ENCODE results near the gene ARL14EP.

The ARL14EP gene

DNA sequence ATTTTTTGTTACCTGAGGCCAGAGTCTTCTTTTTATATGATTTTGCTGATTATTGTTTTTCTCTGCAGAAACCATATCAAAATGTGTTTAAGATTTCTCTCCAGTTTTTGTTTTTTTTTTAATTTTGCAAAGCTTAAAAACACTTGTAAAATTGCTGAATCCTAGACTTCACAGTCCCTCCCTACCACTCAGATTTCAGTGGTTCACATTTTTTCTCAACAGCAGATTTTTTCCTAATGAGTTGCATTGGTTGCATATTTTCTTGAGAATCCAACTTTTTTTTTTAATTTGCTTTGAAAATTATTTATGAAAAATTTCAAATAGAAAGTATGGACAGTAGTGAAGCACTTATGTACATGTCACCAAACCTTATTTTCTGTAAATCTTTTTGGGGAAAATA, 5.8 kb downstream of the ARL14EP start:
- DNase-seq: no peak

GRCh38 chr11:30329150-30329940, 6.4 kb downstream of the ARL14EP start:
- DNase-seq: no peak

DNA sequence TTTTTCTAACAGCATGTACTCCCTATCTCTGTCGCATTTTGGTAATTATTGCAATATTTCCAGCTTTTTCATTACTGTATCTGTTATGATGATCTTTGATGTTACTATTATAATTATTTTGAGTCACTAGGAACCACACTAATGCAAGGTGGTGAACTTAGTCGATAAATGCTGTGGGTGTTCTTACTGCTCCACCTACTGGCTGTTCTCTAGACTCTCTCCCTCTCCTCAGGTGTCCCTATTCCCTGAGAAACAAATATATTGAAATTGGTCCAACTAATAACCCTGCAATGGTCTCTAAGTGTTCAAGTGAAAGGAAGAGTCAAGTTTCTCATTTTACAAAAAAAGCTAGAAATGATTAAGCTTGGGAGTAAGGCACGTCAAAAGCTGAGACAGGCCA, 10.5 kb downstream of the ARL14EP start:
- DNase-seq: no peak

- no peak for DNase-seq
Measured at GRCh38 chr11:30342736-30343166, 19.8 kb downstream of the ARL14EP start.

- no peak for DNase-seq
Measured at GRCh38 chr11:30344085-30344484, 21.2 kb downstream of the ARL14EP start.

DNA sequence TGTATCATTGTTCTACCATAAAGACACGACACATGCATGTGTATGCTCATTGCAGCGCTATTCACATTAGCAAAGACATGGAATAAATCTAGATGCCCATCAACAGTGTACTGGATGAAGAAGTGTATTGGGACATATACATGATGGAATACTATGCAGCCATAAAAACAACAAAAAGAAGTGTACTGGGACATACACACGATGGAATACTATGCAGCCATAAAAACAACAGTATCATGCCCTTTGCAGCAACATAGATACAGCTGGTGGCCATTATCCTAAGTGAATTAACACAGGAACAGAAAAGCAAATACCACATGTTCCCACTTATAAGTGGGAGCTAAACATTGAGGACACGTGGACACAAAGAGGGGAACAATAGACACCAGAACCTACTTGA, 22.7 kb downstream of the ARL14EP start:
- no peak for DNase-seq

GRCh38 chr11:30346068-30346688, 23.3 kb downstream of the ARL14EP start:
- no peak for DNase-seq

DNA sequence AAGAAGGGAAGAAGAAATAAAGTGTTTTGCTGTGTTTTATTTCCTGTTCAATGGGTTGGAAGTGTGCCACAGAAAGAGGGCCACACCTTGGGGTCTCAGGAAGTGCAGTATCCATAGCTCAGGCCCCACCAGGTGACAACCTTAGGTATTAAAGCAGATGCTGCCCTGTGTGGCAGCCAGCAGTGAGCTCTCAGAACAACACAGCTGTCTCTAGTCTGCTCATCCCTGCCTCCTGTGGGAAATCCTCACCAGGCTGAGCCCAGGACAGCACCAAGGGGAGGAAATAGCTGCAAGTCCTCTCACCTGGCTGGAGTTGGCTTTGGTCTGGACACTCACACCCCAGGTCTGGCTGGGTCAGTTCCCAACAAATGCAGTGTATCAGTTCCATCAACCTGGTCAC, 25.1 kb downstream of the ARL14EP start:
- DNase-seq: no peak

DNA sequence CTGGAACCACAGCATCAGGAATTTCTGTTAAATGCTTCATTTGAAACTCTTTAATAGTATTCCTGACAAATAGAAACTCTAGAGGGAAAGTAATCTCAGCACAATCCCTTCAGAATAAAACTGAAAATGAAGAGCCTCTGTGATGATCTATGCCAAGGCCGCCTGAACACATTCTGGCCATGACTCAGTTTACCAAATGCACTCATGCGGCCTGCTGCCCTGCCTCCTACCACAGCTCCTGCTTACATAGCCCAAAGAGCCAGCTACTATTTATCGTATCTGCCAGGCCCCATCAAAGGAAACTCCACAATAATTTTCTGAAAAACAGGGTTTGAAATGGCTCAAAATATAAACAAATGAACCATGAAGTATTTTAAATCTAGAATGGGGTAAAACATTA, 27.0 kb downstream of the ARL14EP start:
- no peak for DNase-seq

DNA sequence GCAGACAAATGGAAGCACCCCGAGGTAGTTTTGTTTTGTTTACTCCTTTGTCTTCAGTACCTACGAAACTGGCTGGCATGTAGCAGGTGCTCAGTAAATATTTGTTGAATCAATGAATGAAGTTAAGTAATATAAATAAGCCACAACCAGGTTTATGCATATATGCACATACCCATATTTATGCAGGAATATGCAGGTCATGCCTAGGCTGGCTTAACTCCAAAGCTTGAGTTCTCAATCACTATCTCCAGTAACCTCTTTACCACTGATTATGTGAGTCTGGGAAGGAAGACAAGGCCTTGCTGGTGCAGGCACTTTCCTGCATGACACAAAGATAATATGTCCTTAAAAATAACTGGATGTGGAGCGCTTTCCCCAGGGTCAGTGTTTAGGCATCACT, 27.5 kb downstream of the ARL14EP start:
- DNase-seq: no peak

- no peak for DNase-seq
Measured at GRCh38 chr11:30351061-30351460, 28.2 kb downstream of the ARL14EP start.

DNA sequence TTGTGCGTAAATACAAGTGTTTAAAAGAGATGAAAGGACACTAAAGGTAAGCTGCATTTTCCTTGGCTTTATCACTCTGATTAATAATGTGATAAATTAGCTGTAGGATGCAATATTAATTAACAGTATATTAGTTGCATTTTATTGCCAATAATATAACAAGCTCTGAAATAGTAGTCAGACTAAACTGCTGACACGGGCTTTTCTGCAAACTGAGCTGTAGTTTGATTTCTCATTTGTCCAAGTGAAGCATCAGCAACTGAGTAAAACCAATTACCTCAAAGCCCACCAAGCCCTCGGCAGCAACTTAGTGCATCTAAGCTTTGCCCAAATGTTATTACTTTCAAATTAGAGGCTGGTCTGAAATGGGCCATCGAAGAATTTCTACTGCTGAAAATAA, 33.5 kb downstream of the ARL14EP start:
- no peak for DNase-seq

- DNase-seq: no peak
Measured at GRCh38 chr11:30357872-30358271, 35.0 kb downstream of the ARL14EP start.

GRCh38 chr11:30358536-30358935, 35.6 kb downstream of the ARL14EP start:
- no peak for DNase-seq

DNA sequence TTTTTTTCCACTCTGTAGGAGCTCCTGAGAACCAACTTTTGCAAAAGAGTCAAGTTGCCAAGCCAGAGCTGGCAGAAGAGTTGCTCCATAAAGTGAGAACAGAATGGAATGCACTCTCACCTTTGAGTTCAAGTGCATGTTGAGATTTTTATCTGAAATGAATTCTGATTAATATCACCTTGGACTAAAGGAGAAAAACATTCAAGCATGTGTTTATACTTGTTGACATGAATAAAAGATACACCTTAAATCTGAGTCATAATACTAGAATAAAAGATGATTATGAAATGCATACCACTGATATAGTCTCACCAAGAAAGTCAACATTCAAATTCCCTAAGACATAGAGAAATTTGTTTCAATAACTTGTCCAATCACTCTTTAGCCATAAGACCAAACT, 37.8 kb downstream of the ARL14EP start:
- no peak for DNase-seq

DNA sequence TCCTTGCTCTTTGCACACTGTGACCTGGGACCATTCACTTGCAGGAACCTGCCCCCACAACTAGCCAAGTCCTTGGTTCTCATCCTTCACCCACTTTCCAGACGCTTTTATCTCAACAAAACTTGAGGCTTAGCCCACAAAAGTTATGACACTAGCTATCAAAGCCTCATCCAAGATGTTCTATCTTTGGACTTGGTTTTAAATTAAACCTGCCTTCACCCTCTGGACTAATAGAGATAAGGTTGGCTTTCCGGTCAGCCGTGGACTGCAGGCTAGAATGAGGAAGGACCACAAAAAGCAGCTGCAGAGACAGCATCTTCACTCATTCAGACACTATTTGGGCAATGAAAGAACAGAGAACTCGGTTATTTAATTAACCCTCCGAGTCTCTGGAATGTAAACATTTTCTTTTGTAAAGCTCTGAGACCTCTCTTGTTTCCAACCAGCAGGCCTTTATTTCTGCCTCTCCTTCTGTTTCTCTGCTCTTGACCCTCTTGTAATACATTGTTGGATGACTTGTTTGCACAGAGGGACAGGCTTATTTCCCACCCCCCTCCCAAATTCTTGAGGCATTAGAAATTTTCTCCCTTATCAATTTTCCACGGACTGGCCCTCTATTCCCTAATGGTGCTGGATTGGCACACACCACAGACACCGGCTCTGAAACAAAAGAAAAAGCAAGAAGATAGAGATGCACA, 41.4 kb downstream of the ARL14EP start:
- DNase-seq: no peak

GRCh38 chr11:30364837-30365482, 42.1 kb downstream of the ARL14EP start:
- DNase-seq: no peak

- DNase-seq: no peak
Measured at GRCh38 chr11:30365793-30366517, 43.1 kb downstream of the ARL14EP start.

DNA sequence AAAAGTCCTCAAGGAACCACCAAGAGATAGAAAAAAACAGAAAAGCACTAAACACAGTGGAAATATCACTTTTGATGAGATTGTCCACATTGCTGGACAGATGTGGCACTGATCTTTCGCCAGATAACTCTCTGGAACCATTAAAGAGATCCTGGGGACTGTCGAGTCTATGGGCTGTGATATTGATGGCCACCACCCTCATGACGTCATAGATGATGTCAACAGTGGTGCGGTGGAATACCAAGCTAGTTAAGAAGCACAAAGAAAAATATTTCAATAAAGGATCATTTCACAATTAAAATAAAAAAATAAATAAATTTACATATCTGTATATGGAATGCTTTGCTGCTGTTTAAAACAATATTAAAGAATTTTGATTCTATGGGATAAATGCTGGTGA, 45.5 kb downstream of the ARL14EP start:
- no peak for DNase-seq

GRCh38 chr11:30370164-30370563, 47.3 kb downstream of the ARL14EP start:
- no peak for DNase-seq

GRCh38 chr11:30377347-30377746, 54.4 kb downstream of the ARL14EP start:
- DNase-seq: no peak

- no peak for DNase-seq
Measured at GRCh38 chr11:30380846-30381245, 57.9 kb downstream of the ARL14EP start.

GRCh38 chr11:30381879-30382278, 59.0 kb downstream of the ARL14EP start:
- DNase-seq: no peak
